CD4-positive, alpha-beta memory T cell (primary cell): ENCODE data around the gene INA. TPM values are rescaled to one million over a fixed set of nuclear protein-coding genes. Genes with fewer than 3 reads are reported as not detected.
"Not testable (repeated sequence)": the region's sequence is repeated elsewhere in the genome, so short reads cannot be mapped to it uniquely, and the experiment has no call there.

Source experiments
- CTCF ChIA-PET: fragments of 350-600 bp; sonication (Branson Sonifier 250); formaldehyde crosslinking; loops from one replicate; lab custom pipeline; 2021; ENCODE audit warnings: inconsistent platforms; ENCODE audit not compliant: partially characterized antibody; lab: Charles Lee
- POLR2A ChIA-PET: fragments of 350-600 bp; sonication (Branson Sonifier 250); formaldehyde crosslinking; loops from one replicate; lab custom pipeline; 2021; ENCODE audit not compliant: partially characterized antibody; lab: Charles Lee
- DNase-seq, 5 donors: peaks; one replicate each; pipeline versions ENCODE4 v3.0.0 to v3.0.0-alpha.2; 2020 to 2022; ENCODE audit warnings: mixed read lengths in 1 of 5
- H3K27ac ChIP-seq: one replicate; pipeline ENCODE4 v1.7.0; 2013; ENCODE audit warnings: low read depth, low read length
- H3K27me3 ChIP-seq: 2 replicates; pipeline ENCODE4 v1.7.0; 2013; ENCODE audit warnings: mild to moderate bottlenecking, low read length, moderate library complexity; ENCODE audit not compliant: insufficient read depth
- H3K36me3 ChIP-seq: 2 replicates; pipeline ENCODE4 v1.7.0; 2013; ENCODE audit warnings: mild to moderate bottlenecking, low read length, moderate library complexity; ENCODE audit not compliant: insufficient read depth
- H3K4me1 ChIP-seq: 2 replicates; pipeline ENCODE4 v1.7.0; 2013; ENCODE audit warnings: mild to moderate bottlenecking, low read length, moderate library complexity; ENCODE audit not compliant: insufficient read depth
- H3K4me3 ChIP-seq, 2 donors: one replicate each; pipeline ENCODE4 v1.7.0; 2013; ENCODE audit warnings: low read length in 2 of 2, mild to moderate bottlenecking in 1 of 2
- H3K9me3 ChIP-seq, 2 donors: one replicate each; pipeline ENCODE4 v1.7.0; 2013; ENCODE audit warnings: low read length in 2 of 2, control low read depth in 1 of 2; ENCODE audit not compliant: control insufficient read depth in 1 of 2
- H3K27ac Mint-ChIP-seq, 7 donors: one replicate each; pipeline ENCODE4 v1.8.0; 2020 to 2021; ENCODE audit warnings: mixed read lengths in 7 of 7, mild to moderate bottlenecking in 6 of 7, inconsistent platforms in 3 of 7, moderate library complexity in 3 of 7
- H3K27me3 Mint-ChIP-seq, 2 donors: one replicate each; pipeline ENCODE4 v1.8.0; 2020 to 2021; ENCODE audit warnings: mixed read lengths in 2 of 2
- H3K36me3 Mint-ChIP-seq, 2 donors: one replicate each; pipeline ENCODE4 v1.8.0; 2020 to 2021; ENCODE audit warnings: mixed read lengths in 2 of 2, inconsistent platforms in 1 of 2, mild to moderate bottlenecking in 1 of 2
- H3K4me1 Mint-ChIP-seq, 4 donors: one replicate each; pipeline ENCODE4 v1.8.0; 2020 to 2021; ENCODE audit warnings: mixed read lengths in 4 of 4, mild to moderate bottlenecking in 1 of 4
- H3K4me3 Mint-ChIP-seq, 8 donors: one replicate each; pipeline ENCODE4 v1.8.0; 2020 to 2021; ENCODE audit warnings: mixed read lengths in 8 of 8, mild to moderate bottlenecking in 7 of 8, moderate library complexity in 6 of 8, inconsistent platforms in 3 of 8
- H3K9me3 Mint-ChIP-seq, 8 donors: one replicate each; pipeline ENCODE4 v1.8.0; 2020 to 2021; ENCODE audit warnings: mixed read lengths in 8 of 8, mild to moderate bottlenecking in 5 of 8, inconsistent platforms in 3 of 8, moderate library complexity in 1 of 8
- intact Hi-C: fragments of 100-400 bp; cut with micrococcal nuclease; formaldehyde crosslinking; loops from one replicate; pipeline ENCODE4 v1.15.1; 2023
- polyA plus RNA-seq, 2 donors: library from polyadenylated mRNA; unstranded; fragments of 300-500 nt; fragmentation: Illumina TruSeq; gene quantifications; one replicate each; pipeline ENCODE4 v1.2.3, GENCODE V29; 2021
- total RNA-seq, 2 experiments: library from RNA; stranded (reverse); gene quantifications; one replicate each; pipeline ENCODE4 v1.2.3, GENCODE V29; 2021

INA gene
- total and polyA plus RNA-seq, 4 experiments from 2014 or later: not detected

DNA sequence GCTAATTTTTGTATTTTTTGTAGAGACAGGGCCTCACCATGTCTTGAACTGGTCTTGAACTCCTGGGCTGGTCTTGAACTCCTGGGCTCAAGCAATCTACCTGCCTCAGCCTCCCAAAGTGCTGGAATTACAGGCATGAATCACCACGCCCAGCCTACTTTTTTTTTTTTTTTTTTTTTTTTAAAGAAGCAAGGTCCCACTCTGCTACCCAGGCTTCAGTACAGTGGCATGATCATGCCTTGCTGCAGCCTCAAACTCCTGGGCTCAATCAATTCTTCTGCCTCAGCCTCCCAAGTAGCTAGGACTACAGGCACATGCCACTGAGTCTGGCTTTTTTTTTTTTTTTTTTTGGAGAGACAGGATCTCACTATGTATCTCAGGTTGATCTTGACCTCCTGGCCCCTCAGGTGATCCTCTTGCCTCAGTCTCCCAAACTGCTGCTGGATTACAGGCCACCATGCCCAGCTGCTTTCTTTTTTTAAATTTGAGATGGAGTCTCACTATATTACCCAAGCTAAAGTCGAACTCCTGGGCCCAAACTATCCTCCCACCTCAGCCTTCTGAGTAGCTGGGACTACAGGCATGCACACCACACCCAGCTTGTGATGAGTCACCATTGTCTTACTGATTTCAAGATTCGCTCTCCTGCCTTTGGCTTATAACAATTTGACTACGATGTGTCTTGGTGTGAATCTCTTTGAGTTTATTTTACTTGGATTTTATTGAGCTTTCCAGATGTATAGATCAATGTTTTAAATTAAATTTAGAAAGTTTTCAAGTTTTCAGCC is 22.2 kb upstream of the INA start:
- POLR2A ChIA-PET: no interaction called here
- DNase-seq: no peak
- Mint-ChIP-seq H3K9me3 (peaks cover 0 to 9% (median 6%) of the 10 kb centered on the region in 8 donors), H3K27me3 (peaks cover 0 to 4% of the 10 kb centered on the region in 2 donors), H3K27ac (no peak overlapping the region), H3K4me3 (no peak overlapping the region), H3K4me1 (peaks cover 0 to 2% (median under 1%) of the 10 kb centered on the region in 4 donors), H3K36me3 (peaks cover 0 to 7% of the 10 kb centered on the region in 2 donors)
- CTCF ChIA-PET: interaction anchor here (1.0 to 2.1 kb wide), 2 partner anchors 11 to 337 kb away, joined by 3 to 7 read pairs; no protein-coding TSS in a partner anchor
- intact Hi-C loops: no loop called here
- Histone ChIP-seq H3K4me1 (no peaks in the 10 kb centered on the region), H3K9me3 (no peaks in the 10 kb centered on the region), H3K36me3 (no peaks in the 10 kb centered on the region), H3K27me3 (no peaks in the 10 kb centered on the region), H3K4me3 (no peak overlapping the region), H3K27ac (no peak overlapping the region)

DNA sequence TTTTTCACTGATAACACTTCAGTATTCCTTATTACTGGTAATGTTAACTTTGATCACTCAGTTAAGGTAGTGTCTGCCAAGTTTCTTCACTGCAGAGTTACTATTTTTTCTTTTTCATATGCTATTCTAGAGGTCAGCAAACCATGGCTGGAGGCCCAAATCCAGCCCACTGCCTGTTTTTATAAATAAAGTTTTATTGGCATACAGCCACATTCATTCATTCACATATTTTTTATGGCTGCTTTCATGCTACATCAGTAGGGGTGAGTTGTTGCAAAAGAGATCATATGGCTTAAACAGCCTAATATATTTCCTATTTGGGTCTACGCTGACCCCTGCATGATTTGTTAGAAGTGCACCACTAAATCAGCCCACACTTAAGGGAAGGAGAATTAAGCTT is 20.3 kb upstream of the INA start:
- Histone ChIP-seq H3K4me1 (no peaks in the 10 kb centered on the region), H3K27ac (no peak overlapping the region), H3K9me3 (no peaks in the 10 kb centered on the region), H3K27me3 (no peaks in the 10 kb centered on the region), H3K36me3 (no peaks in the 10 kb centered on the region), H3K4me3 (no peak overlapping the region)
- no peaks in the 10 kb centered on the region for H3K4me1 Mint-ChIP-seq
- no peak overlapping the region for H3K27ac Mint-ChIP-seq
- CTCF ChIA-PET: no interaction called here
- H3K36me3 Mint-ChIP-seq: peaks cover 0 to 10% of the 10 kb centered on the region in 2 donors
- POLR2A ChIA-PET: no interaction called here
- H3K27me3 Mint-ChIP-seq: peaks cover 0 to 8% of the 10 kb centered on the region in 2 donors
- intact Hi-C loops: no loop called here
- DNase-seq: no peak
- H3K9me3 Mint-ChIP-seq: peaks cover 4 to 17% (median 9%) of the 10 kb centered on the region in 8 donors
- no peak overlapping the region for H3K4me3 Mint-ChIP-seq

DNA sequence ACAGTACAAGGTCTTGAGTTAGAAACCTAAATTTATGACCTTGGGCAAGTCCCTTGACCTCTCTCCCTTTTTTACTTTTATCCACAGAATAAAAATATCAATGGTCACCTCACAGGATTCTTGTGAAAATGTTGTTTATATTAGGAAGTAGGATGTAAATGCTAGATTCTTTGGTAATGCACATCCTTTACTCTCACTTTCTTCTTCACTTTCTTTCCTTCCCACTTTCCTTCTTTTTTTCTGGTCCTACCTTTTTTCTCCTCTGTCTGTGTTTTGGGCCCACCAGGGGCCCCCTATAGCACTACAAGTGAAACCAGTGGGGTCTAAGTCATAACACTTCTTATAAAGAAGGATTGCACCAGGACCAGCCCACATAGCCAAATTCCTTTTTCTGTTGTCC is 19.1 kb upstream of the INA start:
- peaks cover 4 to 17% (median 9%) of the 10 kb centered on the region in 8 donors for H3K9me3 Mint-ChIP-seq
- H3K4me3 Mint-ChIP-seq: no peak overlapping the region
- Histone ChIP-seq H3K36me3 (no peaks in the 10 kb centered on the region), H3K27me3 (no peaks in the 10 kb centered on the region), H3K4me3 (no peak overlapping the region), H3K9me3 (no peaks in the 10 kb centered on the region), H3K27ac (no peak overlapping the region), H3K4me1 (no peaks in the 10 kb centered on the region)
- intact Hi-C loops: no loop called here
- H3K27ac Mint-ChIP-seq: peak overlapping the region in 2 of 7 donors; percentile 15 to 23
- H3K36me3 Mint-ChIP-seq: peaks cover 0 to 10% of the 10 kb centered on the region in 2 donors
- DNase-seq: no peak
- CTCF ChIA-PET: no interaction called here
- POLR2A ChIA-PET: no interaction called here
- peaks cover 0 to 14% of the 10 kb centered on the region in 2 donors for H3K27me3 Mint-ChIP-seq
- no peaks in the 10 kb centered on the region for H3K4me1 Mint-ChIP-seq

DNA sequence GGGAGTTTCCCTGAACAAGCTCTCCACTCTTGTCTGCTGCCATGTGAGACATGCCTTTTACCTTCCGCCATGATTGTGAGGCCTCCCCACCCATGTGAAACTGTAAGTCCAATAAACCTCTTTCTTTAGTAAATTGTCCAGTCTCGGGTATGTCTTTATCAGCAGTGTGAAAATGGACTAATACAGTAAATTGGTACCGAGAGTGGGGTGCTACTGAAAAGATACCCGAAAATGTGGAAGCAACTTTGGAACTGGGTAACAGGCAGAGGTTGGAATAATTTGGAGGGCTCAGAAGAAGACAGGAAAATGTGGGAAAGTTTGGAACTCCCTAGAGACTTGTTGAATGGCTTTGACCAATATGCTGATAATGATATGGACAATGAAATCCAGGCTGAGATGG is 18.0 kb upstream of the INA start:
- intact Hi-C loops, H3K27me3 ChIP-seq, H3K4me3 ChIP-seq, CTCF ChIA-PET, H3K36me3 ChIP-seq, H3K4me1 ChIP-seq, POLR2A ChIA-PET, H3K4me1 Mint-ChIP-seq, H3K27ac ChIP-seq, H3K9me3 ChIP-seq, DNase-seq: not testable (repeated sequence)
- H3K27ac Mint-ChIP-seq: peak overlapping the region in 1 of 7 donors; percentile 1
- H3K4me3 Mint-ChIP-seq: peak overlapping the region in 1 of 8 donors; percentile 2
- H3K9me3 Mint-ChIP-seq: peaks cover 4 to 17% (median 9%) of the 10 kb centered on the region in 8 donors
- peaks cover 0 to 10% of the 10 kb centered on the region in 2 donors for H3K36me3 Mint-ChIP-seq
- H3K27me3 Mint-ChIP-seq: peaks cover 10 to 20% of the 10 kb centered on the region in 2 donors

DNA sequence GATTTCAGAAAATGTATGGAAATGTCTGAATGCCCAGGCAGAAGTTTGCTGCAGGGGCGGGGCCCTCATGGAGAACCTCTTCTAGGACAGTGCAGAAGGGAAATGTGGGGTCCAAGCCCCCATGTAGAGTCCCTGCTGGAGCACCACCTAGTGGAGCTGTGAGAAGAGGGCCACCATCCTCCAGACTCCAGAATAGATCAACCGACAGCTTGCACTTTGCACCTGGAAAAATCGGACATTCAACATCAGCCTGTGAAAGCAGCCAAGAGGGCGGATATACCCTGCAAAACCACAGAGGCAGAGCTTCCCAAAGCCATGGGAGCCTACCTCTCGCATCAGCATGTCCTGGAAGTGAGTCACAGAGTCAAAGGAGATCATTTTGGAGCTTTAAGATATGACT is 16.9 kb upstream of the INA start:
- no peaks in the 10 kb centered on the region for H3K4me1 ChIP-seq
- H3K4me3 Mint-ChIP-seq: no peak overlapping the region
- no peaks in the 10 kb centered on the region for H3K36me3 ChIP-seq
- no peaks in the 10 kb centered on the region for H3K9me3 ChIP-seq
- peaks cover 0 to 10% of the 10 kb centered on the region in 2 donors for H3K36me3 Mint-ChIP-seq
- no peaks in the 10 kb centered on the region for H3K4me1 Mint-ChIP-seq
- no peak overlapping the region for H3K27ac Mint-ChIP-seq
- H3K4me3 ChIP-seq: no peak overlapping the region
- ChIA-PET CTCF (no interaction called here), POLR2A (no interaction called here)
- no peaks in the 10 kb centered on the region for H3K27me3 ChIP-seq
- peaks cover 14 to 26% of the 10 kb centered on the region in 2 donors for H3K27me3 Mint-ChIP-seq
- H3K27ac ChIP-seq: no peak overlapping the region
- peaks cover 4 to 17% (median 9%) of the 10 kb centered on the region in 8 donors for H3K9me3 Mint-ChIP-seq
- DNase-seq: no peak
- intact Hi-C loops: no loop called here

DNA sequence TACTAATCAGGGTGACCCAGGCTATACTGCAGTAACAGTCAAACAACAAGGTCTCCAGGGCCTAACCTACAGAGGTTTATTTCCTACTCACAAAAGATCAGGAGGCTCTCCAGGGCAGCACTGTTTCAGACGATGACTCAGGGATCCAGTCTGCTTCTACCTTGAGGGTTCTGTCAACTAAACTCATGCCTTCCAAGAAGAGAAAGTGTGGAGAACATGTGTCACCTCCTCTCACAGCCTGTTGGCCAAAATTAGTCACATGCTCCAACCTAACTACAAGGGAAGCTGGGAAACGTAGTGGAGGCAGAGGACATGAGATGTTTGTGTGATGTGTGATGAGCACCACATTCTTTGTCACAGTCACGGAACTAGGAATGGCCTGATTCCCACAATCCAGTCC is 14.7 kb upstream of the INA start:
- no peak overlapping the region for H3K4me3 ChIP-seq
- H3K9me3 ChIP-seq: no peaks in the 10 kb centered on the region
- H3K9me3 Mint-ChIP-seq: peaks cover 4 to 17% (median 10%) of the 10 kb centered on the region in 8 donors
- no peak overlapping the region for H3K27ac Mint-ChIP-seq
- H3K4me1 ChIP-seq: no peaks in the 10 kb centered on the region
- ChIA-PET POLR2A (no interaction called here), CTCF (no interaction called here)
- H3K36me3 ChIP-seq: no peaks in the 10 kb centered on the region
- no peaks in the 10 kb centered on the region for H3K4me1 Mint-ChIP-seq
- no peak overlapping the region for H3K27ac ChIP-seq
- H3K36me3 Mint-ChIP-seq: peaks cover 0 to 10% of the 10 kb centered on the region in 2 donors
- H3K4me3 Mint-ChIP-seq: no peak overlapping the region
- intact Hi-C loops: no loop called here
- H3K27me3 Mint-ChIP-seq: peaks cover 22 to 36% of the 10 kb centered on the region in 2 donors
- DNase-seq: no peak
- no peaks in the 10 kb centered on the region for H3K27me3 ChIP-seq

DNA sequence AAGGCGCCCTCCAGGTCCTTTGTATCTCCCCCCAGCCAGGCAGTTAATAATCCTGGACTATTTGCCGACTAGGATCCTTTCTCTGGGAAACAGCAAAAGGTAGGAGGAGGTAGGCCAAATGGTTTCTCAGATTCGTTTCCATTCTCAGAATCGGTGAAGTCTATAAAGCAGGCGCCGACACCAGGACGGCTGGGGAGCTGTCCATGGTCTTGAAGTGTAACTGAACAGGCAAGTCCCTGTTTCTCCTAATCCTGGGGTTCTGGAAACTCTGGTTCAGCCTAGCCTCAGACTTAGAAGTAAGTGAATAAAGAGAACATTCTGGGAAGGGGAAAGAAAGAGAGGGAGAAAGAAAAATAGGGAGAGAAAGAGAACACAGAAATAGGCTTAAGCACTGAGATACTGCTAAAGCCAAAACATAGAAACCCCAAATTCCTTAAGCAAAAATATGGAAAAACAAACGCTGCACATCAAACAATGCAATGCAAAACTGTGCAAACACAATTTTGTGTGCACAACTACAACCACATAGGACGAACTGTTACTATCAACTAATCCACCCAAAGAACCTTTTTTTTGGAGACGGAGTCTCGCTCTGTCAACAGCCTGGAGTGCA is 11.1 kb upstream of the INA start:
- H3K4me1 ChIP-seq: no peaks in the 10 kb centered on the region
- no peak overlapping the region for H3K27ac Mint-ChIP-seq
- ChIA-PET CTCF (no interaction called here), POLR2A (no interaction called here)
- H3K27me3 ChIP-seq: no peaks in the 10 kb centered on the region
- H3K9me3 ChIP-seq: no peaks in the 10 kb centered on the region
- H3K4me1 Mint-ChIP-seq: no peaks in the 10 kb centered on the region
- H3K4me3 ChIP-seq: no peak overlapping the region
- H3K9me3 Mint-ChIP-seq: peaks cover 0 to 7% (median 3%) of the 10 kb centered on the region in 8 donors
- H3K36me3 Mint-ChIP-seq: peaks cover 0 to 3% of the 10 kb centered on the region in 2 donors
- H3K27me3 Mint-ChIP-seq: peaks cover 34 to 36% of the 10 kb centered on the region in 2 donors
- intact Hi-C loops: no loop called here
- H3K36me3 ChIP-seq: no peaks in the 10 kb centered on the region
- DNase-seq: peak in 3 of 5 donors; percentile 15 to 20 (median 19)
- H3K4me3 Mint-ChIP-seq: no peak overlapping the region
- H3K27ac ChIP-seq: no peak overlapping the region
